SKM-1 treated with dmso at 0.1 percent for 144 hours (cell line): ENCODE measurements around the gene ARHGAP10.

Source experiments
- DNase-seq: peaks from one replicate; lab custom pipeline; 2025; ENCODE audit not compliant: unreplicated experiment; lab: John Stamatoyannopoulos, UW

The ARHGAP10 gene

DNA sequence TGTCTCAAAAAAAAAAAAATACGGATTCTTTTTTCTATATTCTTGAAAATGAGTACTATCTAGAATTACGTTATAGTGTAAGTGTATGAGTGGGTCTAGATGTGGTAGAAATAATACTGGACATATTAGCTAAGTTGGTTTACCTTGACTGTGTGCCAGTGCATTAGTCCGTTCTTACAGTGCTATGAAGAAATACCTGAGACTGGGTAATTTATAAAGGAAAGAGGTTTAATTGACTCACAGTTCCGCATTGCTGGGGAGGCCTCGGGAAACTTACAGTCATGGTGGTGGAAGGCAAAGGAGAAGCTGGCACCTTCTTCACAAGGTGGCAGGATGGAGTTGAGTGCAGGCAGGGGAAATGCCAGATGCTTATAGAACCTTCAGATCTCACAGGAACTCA, 92.4 kb downstream of the ARHGAP10 start:
- DNase-seq = no peak

DNA sequence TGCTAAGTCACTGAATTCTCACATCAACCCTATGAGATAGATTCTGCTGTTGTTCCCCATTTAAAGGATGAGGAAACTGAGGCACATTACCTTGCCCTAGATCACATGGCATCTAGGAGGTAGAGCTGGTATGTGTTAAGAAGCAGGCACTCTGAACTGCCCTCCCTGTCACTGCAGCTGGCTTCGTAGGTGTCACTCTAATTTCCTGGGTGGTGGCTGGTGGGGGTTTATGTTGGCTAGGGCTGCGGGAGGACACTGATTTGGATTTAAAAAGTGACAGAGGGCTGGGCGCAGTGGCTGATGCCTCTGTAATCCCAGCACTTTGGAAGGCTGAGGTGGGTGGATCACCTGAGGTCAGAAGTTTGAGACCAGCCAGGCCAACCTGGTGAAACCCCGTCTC, 93.0 kb downstream of the ARHGAP10 start:
- DNase-seq = no peak

DNA sequence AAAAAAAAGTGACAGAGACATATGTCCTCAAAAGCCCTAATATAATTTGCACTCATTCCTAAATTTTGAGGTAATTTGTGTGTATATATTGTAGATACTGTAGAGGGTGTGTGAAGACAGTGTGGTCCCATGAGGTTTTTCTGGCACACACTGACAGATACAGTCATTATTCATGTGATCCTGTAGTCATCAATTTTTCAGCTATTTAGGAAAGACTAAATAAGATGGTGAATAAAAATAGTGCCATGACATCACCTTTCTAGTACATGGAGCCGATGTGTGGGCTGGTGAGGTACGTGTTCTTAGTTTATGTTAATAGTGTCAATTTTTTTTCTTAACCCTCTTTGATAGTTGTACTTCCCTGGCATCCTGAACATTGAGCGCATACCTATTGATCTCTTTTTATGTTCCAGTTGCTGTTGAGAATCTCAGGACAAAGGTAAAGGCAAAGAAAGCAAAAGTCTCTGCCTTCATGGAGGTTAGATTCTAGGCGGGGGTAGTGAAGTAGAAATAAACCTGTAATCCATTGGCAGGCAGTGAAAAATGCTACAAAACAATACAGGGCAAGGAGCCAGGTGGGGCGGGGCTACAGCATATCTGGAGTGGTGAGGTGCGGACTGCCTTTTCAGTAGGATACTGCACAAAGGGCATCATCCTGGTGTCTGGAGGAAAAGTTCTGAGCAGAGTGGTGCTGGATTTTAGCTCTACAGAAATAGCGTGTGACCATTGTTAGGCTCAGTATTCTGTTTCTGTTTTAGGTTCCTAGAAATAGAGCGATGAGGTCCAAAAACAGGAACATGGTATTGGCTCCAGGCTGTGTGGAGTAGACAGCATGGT, 93.8 kb downstream of the ARHGAP10 start:
- DNase-seq = no peak

DNA sequence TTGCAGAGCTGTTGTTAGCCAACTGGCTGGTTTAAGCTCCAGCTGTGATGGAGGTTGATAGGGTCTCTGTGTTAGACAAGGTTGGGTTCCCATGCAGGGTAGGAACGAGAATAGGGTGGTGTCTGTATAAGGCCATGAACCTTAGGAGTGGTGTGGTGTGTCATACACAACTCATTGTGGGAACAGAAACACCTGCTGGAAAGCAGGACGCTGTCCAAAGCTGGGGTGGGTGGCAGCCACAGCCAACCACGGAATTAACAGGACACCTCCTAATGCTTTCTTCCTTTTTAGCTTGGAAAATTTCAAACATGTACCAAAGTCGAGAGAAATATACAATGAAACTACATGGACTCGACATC, 94.4 kb downstream of the ARHGAP10 start:
- DNase-seq = no peak

DNA sequence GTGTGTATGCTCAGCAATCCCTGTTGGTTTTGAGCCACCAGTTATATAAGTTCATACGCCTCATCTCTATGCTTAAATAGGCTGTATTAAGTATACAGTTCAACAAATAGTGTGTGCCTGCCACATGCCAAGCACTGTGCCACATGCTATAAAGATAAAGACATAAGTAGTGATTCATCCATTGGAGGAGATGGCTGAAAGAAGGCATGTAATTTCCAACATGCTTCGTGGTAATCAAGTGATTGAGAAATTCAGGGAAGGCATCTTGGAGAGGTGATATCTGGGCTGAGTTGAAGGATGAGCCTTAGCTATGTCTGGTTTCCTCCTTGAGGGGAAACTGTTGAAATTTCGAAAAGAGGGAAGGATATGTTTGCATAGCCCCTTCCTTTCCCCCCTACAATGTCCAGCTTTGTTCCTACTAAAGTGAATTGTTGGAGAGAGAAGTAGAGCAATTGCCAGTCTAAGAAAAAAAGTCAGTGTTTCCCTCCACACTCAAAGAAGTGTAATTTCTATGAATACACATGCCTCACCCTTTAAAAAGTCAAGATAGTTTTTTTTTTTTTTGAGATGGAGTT, 96.5 kb downstream of the ARHGAP10 start:
- no peak for DNase-seq

DNA sequence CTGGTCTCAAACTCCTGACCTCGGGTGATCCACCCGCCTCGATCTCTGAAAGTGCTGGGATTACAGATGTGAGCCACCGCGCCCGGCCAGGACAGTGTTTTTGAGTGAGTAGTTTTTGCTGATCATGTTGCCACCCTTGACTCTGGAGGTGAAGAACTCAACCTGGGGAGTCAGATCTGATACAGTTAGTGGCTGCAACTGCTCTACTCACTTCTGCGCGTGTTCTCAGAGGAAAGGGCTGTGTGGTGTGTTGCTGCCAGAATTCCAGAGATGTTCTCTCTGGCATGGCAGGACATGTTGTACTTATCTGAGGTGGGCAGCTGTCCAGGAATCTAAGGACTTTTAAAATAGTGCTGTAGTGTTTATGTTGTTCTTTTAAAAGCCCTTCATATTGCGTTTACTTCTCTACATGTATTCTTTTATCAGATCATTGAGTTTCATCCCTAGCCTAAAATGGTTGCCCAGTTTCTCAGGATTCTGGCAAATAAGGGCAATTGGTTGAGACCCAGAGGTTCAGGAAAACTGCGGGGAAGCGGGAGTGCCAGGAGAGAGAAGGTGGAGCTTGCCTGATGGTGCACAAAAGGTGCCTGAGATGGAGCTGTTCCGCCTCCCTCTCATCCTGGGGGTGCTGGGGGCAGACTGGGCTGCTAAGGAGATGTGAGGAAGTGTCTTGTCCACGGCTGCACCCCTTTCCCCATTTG, 97.7 kb downstream of the ARHGAP10 start:
- no peak for DNase-seq

DNA sequence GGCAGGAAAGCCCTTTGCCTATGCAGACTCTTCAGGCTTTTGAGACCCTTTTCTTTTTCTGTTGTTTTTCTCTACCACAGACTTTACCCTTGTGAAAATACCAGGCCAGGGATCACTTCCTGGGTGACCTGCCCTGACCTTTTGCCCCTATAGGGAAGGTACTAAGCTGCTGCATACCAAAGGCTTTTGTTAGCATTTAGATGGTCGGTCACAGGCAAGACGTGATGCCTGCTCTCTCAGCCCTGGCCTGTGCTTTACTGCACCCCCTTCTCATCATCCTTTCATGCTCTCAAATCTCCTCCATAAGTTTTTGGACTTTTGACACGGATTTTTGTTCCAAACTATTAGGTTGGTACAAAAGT, 98.2 kb downstream of the ARHGAP10 start:
- no peak for DNase-seq

DNA sequence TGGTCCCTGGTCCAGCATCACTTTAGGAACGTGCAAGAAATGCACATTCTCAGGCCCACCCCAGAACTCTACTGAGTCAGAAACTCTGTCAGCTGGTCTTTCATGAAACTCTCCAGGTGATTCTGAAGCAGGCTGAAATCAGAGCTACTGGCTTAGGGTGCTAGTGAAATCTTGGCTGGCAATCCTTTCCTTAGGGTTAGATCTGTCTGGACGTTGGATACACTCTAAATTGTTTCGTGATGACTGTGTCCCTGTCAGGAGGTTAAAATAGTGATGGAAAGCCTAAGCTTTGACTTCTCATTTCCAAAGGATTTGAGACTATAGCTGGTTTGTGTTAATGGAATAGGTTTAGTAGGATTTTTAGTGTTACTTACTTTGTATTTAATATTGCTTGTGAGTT, 99.1 kb downstream of the ARHGAP10 start:
- DNase-seq = no peak

DNA sequence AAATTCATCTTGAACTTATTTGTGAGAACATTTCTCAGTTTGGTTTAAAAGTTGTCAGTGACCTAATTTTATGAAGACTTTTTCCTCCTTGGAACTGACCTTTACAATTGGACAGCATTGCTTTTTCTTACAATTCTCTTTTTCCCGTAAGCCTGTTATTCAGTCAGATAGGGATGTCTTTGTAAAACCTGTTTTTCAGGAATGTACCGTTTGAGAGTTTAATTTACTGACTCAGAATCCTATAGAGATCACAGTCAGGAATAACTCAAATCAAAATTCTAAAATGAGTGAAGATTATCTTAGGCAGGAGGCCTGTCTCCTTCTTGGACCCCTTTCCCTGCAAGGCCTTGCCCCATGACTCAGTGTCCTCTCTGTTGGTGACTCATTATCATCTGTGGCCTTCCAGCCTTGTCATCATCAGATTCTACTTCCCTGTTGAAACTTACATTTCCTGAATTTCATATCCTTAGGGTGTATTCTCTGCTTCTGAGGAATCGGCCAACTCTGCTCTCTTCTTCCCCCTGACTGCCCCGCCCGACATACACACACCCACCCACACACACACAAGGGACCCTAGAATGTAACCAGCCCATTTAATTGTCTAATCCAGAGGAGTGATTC, 99.8 kb downstream of the ARHGAP10 start:
- DNase-seq = peak; percentile 57

DNA sequence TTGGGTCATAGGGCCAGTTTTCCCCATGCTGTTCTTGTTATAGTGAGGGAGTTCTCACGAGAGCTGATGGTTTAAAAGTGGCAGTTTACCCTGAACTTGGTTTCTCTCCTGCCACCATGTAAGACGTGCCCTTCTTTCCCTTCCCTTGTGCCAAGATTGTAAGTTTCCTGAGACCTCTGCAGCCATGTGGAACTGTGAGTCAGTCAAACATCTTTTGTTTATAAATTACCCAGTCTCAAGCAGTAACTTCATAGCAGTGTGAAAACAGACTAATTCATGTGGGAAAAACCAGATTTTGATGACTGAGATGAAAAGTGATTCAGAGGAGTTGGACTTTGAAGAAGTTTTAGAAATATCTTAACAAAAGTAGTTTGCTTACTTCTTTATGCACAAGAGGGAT, 101.4 kb downstream of the ARHGAP10 start:
- no peak for DNase-seq

DNA sequence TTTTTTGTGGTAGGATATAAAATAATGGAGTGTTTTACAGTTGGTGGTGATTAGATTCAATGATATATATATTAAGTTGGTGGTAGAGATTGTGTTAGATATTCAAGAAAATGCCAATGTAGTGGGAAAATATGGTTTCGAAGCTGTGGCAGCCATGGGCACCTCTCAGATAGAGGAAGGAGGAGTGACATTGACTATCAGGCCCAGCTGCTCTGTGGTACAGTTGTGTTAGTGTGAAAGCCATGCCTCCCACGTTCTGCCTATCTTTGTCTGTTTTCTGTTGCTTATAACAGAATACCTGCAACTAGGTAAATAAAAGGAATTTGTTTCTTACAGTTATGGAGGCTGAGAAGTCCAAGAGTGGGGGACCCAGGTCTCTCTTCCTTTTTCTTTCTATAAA, 101.9 kb downstream of the ARHGAP10 start:
- DNase-seq = no peak

DNA sequence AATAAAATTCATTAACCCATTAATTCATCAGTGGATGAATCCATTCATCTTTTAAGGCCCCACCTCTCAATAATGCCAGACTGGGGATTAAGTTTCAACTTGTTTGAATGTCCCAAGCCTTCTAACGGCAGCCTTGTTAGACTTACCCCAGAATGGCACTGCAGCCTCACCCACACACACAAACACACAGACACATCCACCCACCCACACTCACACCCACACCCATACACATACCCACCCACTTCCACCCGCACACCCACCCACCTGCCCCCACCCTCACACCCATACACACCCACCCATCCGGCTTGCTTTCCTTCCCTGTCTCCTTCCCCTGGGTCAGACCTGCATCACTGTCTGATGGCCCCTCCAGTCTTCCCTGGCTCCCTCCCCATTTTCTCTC, 102.6 kb downstream of the ARHGAP10 start:
- no peak for DNase-seq

DNA sequence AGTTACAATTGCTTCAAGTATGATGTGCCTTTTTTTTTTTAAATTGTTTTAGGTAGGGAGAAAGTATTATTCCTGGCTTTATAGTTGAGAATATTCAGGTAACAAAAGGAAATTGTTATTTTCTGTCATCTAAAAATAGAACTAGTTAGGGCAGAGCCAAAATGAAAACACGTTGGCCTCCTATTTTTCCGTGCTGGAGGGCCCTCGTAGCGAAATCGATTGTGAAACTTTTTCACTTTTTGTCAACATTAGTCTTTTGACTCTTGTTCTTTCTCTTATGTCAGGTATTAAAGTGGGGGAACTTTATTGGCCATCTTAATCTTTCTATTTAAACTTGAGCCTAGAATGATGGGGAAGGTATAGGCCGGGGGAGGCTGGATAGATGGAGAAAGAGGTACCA, 104.9 kb downstream of the ARHGAP10 start:
- no peak for DNase-seq

DNA sequence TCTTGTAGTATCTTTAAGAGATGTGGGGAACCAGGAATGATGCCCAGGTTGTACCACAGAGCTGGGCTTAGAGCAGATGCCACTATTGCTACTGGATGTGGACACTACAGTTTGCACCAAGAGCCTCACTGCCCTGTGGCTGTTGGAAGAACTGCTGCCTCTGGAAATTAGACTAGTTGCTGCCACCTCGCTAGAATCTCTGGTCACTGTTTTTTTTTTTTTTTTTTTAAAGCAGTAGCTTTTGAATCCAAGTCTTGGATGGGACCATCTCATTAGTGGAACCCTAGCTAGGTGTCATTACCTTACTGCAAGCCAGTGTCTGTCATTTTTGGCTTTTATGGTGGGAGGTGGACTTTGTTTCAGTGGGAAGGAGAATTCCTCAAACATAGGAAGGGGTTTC, 105.5 kb downstream of the ARHGAP10 start:
- DNase-seq = no peak

DNA sequence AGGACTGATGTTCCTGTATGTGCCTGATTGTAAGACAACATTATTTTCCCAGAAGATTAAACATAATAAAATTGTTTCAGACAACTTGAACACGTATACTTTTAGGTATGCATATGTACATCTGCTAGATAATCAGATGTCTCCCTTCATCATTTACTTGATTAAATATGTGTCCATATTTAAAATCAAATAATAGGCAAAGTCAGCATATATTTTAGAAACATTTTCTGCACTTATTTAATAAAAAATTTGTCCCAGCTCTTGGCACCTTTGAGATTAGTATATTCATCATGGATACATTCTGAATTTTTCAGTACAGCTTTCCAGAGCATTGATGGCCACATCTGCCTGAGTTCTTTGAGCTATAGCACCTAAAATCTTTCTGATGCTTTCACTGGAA, 106.0 kb downstream of the ARHGAP10 start:
- no peak for DNase-seq

DNA sequence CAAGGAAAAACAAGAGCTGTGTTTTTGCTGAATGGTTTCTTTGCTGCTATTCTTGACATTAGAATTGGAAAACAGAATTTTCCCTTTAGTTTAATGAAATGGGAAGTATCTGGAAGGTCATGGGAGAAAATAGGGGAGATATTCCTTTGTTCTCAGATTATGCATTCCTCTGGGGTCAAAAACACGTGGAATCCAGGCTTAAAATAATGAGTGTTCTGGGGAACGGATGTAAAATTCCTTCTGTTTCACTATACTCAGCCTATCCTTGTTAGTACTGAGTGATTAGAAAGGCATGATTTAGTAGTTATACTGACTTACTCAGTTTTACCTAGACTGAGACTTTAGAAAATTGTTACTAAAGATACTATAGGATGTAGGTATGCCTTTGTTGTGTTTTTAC, 107.3 kb downstream of the ARHGAP10 start:
- DNase-seq = no peak

DNA sequence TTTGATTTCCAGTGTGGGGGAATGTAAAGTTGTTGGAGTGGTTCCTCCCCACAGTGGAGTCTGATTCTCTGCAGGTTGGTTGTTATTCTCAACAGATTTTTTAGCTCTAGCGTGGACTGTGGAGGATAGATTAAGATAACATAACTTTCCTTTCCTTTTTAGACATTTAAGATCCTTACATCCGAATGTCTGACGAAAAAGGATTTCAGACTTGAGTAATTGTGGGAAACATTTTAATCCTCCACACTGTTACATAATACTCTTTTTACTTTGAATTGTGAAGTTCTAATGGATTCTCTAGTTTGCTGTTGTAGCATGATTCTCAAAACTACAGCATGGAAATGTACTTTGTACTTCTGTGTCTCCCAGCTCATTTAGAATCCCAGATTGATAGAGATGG, 107.8 kb downstream of the ARHGAP10 start:
- DNase-seq = no peak

DNA sequence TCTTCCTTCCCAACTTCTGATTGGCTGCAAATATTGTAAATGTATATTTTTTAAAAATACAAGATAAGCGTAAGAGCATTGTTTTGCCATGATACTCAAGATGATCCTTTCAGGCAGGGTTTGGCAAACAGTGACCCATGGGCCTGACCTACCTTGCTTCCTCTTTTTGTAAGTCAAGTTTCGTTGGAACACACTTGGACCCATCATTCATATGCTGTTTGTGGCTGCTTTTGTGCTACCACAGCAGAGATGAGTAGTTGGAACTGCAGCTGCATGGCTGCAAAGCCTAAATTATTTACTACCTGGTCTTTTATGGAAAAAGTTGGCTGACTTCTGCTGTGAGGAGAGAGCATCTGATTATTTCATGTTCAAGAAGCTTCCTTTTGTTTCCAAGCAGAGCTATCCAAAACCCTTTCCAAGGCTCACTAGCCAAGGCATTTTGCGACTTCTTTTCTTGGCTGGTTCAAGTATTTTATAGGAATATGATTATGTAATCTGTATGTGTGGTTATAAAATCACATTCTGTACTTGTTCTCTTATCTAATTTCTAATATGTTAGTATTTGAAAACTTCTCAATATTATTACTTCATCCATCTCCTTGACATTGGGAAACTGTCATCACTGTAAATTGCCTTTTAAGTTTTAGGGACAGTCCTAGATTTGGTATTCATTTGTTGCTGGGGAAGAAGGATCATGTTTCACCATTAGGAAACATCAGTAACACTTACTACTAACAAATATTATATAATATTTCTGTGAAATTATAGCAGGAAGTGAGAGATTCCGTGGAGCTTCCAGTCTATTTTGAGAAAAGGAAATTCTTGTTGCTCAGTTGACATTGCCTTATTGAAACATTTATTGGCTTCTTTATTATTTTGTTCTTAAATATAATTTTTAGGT, 109.2 kb downstream of the ARHGAP10 start:
- peak; percentile 15 for DNase-seq

DNA sequence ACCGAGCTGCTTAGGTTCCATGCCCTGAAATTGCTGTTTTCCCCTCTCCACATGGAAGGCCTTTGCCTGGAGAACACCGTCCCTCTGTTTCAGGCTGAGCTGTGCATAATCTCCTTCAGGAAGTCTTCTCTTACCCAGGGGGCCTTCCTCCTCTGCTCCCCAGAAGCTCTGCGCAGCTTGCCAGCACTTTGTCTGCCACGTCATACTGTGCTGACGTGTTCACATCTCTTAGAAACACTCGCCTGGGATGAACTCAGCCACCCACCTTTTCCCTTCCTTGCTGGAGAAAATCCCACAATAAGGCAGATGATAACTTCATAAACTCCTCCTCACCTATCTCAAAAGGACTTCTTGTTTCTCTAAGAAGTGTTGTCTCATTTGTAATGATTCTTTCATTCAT, 110.7 kb downstream of the ARHGAP10 start:
- DNase-seq = no peak

DNA sequence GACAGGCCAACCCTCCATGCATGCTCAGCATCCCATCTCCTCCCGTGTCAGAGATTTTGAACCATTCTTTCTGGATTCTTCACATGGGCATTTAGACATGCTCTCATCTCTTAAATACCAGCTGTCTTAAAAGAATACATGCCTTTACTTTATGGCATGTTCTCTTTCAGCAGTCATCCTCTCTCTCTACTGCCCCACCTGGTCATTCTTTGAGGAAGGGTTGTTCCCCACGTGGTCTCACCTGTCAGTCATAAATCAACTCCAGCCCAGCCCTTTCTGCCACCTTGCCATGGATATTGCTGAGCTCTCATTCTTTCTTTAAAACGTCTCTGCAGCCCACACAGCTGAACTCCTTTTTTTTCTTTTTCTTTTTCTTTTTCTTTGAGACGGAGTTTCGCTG, 111.3 kb downstream of the ARHGAP10 start:
- DNase-seq = no peak

DNA sequence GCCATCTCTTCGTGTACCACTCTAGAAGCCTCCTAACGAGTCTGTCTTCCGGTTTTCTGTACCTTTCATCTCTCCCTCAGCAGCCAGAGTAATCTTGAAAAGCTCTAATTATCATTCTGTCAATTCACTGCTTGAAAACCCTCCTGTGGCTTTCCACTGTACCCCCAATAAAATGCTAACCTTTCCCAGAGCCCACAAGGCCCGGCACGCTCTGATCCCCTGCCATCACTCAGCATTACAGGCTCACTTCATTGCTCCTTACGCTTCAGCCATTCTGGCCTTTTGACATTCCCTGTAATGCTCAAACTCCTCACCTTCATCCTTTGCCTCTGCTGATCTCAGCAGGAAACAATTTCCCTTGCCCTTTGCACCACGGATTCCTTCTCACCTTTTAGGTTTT, 112.9 kb downstream of the ARHGAP10 start:
- no peak for DNase-seq
